Measurements from ENCODE around the gene PTPRZ1. TPM values are rescaled to one million over a fixed set of nuclear protein-coding genes. Genes with fewer than 3 reads are reported as not detected.

The PTPRZ1 gene
- polyA plus RNA-seq, 1 donor from 2014 or later: not detected

DNA sequence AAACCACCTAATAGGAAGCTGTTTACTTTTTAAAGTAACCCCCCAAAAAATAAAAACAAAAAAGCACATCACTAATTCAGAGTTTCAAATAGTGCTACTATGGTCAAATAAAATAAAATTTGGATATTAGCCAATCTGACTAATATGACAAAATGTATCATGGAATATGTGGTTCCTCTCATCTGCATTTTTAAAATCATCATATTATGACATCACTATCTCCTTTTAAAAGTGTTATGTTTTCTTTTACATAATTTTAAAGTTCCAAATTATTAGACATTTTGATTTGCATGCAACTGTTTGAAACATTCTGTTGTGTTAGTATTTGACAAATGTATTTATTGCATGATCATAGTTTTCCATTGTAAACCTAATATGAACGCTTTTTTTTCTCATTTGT, 160.7 kb downstream of the PTPRZ1 start:
- H3K27ac Mint-ChIP-seq: no peak overlapping the region
- no peaks in the 10 kb centered on the region for H3K27me3 Mint-ChIP-seq
- no peaks in the 10 kb centered on the region for H3K9me3 Mint-ChIP-seq
- H3K4me1 Mint-ChIP-seq: no peaks in the 10 kb centered on the region
- H3K36me3 Mint-ChIP-seq: no peaks in the 10 kb centered on the region
- H3K4me3 Mint-ChIP-seq: no peak overlapping the region

DNA sequence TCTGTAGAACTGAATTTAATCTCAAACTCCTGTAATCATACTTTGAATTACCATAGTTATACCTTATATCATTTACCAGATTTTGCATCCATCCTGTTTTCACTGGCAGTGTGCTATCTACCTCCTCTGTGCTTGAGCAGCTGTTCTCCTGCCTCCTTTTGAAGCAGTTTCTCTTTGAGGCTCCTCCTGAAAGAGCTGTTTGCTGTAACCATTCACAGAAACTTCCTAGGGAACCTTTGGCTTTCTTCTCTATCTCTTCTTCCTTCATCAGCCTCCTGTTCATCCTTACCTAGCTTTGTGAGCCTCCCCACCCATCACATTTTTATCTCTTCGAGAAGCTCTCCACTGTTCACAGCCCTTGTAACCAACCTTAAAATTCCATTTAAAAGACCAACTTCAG, 162.9 kb downstream of the PTPRZ1 start:
- Mint-ChIP-seq H3K9me3 (no peaks in the 10 kb centered on the region), H3K4me1 (no peaks in the 10 kb centered on the region), H3K27me3 (peaks cover 2% of the 10 kb centered on the region), H3K27ac (no peak overlapping the region), H3K36me3 (no peaks in the 10 kb centered on the region), H3K4me3 (no peak overlapping the region)

DNA sequence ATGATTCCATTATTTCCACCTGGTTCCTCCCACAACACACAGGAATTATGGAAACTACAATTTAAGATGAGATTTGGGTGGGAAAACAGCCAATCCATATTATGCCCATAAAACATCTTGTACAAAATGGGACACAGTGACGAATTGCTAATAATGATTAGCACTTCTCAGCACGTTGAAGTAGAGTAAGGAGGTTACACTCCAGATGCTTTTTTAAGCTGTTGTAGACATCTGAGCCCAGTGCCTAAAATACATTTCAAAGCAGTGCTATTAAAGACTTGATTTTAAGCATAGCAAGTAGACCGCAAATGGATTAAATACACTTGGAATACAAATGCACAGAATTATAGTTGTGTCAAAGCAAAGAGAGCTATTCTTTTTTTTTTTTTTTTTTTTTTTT, 165.2 kb downstream of the PTPRZ1 start:
- Mint-ChIP-seq H3K9me3 (peaks cover 0 to 6% (median 0%) of the 10 kb centered on the region in 3 donors), H3K4me1 (no peaks in the 10 kb centered on the region), H3K27me3 (peaks cover 2% of the 10 kb centered on the region), H3K27ac (no peak overlapping the region), H3K36me3 (no peaks in the 10 kb centered on the region), H3K4me3 (no peak overlapping the region)

DNA sequence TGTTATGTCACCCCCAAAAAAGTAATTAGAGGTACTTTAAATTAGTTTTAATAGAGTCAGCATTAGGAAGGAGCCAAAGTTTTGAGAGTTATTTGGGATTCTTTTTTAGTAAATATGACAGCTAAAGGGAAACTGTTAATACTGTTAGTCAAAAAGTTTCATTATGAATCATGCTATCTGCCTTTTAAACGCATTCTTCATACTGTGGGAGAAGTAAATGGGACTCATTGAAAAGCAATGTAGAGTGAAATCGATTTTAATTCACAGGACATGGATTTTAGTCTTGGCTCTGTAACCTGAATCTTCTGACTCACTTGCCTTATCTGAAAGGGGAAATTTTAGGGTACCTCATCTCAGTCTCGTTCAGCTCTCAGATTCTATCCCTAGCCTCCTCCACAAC, 165.9 kb downstream of the PTPRZ1 start:
- H3K27me3 Mint-ChIP-seq: peaks cover 2% of the 10 kb centered on the region
- H3K36me3 Mint-ChIP-seq: no peaks in the 10 kb centered on the region
- no peak overlapping the region for H3K27ac Mint-ChIP-seq
- H3K4me3 Mint-ChIP-seq: no peak overlapping the region
- no peaks in the 10 kb centered on the region for H3K4me1 Mint-ChIP-seq
- H3K9me3 Mint-ChIP-seq: peaks cover 0 to 6% (median 0%) of the 10 kb centered on the region in 3 donors

DNA sequence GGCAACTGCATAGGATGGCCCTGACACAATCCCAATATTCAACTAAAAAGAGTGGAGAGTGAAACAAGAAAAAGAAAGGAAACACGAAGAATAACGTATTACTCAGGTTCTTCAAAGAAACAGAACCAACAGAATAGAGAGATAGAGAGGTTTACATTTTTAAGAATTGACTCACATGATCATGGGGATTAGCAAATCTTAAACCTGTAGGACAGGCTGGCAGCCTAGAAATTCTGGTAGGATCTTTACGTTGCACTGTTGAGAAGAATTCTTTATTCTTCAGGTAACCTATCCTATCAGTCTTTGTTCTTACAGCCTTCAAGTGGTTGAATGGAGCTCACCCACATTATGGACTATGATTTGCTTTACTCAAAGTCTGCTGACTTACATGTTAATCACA, 167.2 kb downstream of the PTPRZ1 start:
- peaks cover 0 to 6% (median 0%) of the 10 kb centered on the region in 3 donors for H3K9me3 Mint-ChIP-seq
- H3K4me1 Mint-ChIP-seq: no peaks in the 10 kb centered on the region
- H3K27me3 Mint-ChIP-seq: peaks cover 2% of the 10 kb centered on the region
- H3K36me3 Mint-ChIP-seq: no peaks in the 10 kb centered on the region
- H3K27ac Mint-ChIP-seq: no peak overlapping the region
- H3K4me3 Mint-ChIP-seq: no peak overlapping the region

DNA sequence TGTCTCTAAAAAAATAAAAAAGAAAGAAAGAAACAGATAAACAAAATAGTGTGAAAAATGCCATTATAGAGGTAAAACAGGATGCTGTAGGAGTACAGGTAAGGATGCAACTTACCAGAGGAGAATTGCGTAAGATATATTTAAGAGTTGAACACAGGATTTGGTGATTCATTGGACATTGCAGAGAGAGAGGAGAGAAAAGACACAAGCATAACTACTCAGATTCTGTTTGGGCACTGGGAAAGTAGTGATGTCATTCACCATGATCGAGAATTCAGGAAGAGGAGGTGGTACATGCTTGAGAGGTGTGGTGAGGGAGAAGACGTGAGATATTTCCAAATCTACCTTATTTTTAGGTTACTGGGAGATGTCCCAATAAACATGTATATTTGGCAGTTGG, 173.4 kb downstream of the PTPRZ1 start:
- H3K36me3 Mint-ChIP-seq: no peaks in the 10 kb centered on the region
- H3K9me3 Mint-ChIP-seq: peaks cover 0 to 6% (median 0%) of the 10 kb centered on the region in 3 donors
- no peak overlapping the region for H3K27ac Mint-ChIP-seq
- peak overlapping the region in 1 of 4 donors; percentile 33 for H3K4me3 Mint-ChIP-seq
- no peaks in the 10 kb centered on the region for H3K27me3 Mint-ChIP-seq
- no peaks in the 10 kb centered on the region for H3K4me1 Mint-ChIP-seq

DNA sequence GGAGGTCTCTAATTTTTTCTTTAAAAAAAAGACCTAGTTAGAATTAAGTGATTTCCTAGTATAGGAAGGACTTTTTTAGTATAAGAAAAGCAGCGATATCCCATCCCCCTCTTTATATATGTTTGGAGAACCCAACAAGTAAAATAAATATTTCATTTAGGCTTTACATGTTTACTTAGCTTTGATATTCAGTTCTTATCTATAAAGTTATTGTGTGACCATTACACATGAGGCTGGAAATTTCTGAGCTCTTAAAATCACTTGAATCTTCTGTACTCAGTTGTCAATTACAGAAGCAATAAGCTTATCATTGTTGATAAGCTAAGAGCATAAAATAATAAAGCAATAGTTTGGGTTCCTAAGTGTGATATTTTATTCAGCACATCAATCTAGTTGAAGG, 181.4 kb downstream of the PTPRZ1 start:
- H3K4me1 Mint-ChIP-seq: peaks cover 0 to 4% (median 3%) of the 10 kb centered on the region in 3 donors
- peaks cover 2% of the 10 kb centered on the region for H3K36me3 Mint-ChIP-seq
- H3K4me3 Mint-ChIP-seq: no peak overlapping the region
- H3K27me3 Mint-ChIP-seq: no peaks in the 10 kb centered on the region
- H3K27ac Mint-ChIP-seq: no peak overlapping the region
- no peaks in the 10 kb centered on the region for H3K9me3 Mint-ChIP-seq

DNA sequence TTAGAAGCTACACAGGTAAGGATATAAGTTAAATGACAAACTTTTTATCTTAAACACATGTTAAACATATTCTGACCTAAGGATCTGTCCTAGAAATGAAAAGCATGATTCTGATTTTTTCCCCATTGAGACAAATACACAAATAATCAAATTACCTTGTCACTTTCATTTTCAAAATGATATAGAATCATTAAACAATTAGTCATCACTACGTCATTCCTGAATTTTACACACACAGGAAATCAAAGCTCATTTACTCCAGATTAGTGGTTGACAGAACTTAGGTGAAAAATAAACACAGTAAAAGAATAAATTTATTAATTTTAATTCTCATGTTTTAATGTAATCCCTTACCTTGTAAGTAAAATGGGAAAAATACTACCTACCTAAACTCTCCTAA, 182.1 kb downstream of the PTPRZ1 start:
- peaks cover 2% of the 10 kb centered on the region for H3K36me3 Mint-ChIP-seq
- no peak overlapping the region for H3K4me3 Mint-ChIP-seq
- H3K4me1 Mint-ChIP-seq: peaks cover 0 to 4% (median 3%) of the 10 kb centered on the region in 3 donors
- no peaks in the 10 kb centered on the region for H3K27me3 Mint-ChIP-seq
- H3K9me3 Mint-ChIP-seq: no peaks in the 10 kb centered on the region
- H3K27ac Mint-ChIP-seq: no peak overlapping the region

DNA sequence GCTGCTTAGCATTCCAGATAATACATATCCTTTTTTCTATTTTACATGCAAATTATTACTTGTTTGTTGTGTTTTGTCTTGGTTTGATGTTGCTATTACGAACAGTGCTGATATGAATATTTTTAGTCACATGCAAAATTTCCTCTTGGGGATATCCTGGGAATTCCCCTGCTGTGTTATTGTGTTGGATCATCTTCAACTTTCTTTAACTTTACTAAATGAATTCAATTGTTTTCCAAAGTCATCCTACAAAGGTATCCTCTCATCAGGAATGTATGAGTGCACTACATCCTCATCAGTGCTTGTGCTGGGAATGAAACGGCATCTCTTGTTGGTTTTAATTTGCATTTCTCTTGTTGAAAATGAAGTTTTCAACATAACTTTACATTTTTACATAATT, 184.0 kb downstream of the PTPRZ1 start:
- Mint-ChIP-seq H3K36me3 (peaks cover 2% of the 10 kb centered on the region), H3K27ac (no peak overlapping the region), H3K27me3 (no peaks in the 10 kb centered on the region), H3K9me3 (no peaks in the 10 kb centered on the region), H3K4me1 (peaks cover 0 to 4% (median 3%) of the 10 kb centered on the region in 3 donors), H3K4me3 (no peak overlapping the region)

DNA sequence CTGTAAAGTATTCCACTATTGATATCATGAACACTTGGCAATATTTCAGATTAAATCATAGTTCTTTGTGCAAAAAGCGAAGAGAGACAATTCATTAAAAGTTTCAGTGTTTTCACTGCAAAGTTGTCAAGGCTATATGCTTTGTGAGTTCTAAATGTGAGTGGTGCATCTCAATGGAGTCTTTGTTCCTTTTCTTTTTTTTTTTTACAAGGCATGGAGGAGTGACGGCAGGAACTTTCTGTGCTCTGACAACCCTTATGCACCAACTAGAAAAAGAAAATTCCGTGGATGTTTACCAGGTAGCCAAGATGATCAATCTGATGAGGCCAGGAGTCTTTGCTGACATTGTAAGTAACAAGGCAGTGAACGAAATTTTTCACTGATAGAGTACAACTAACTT, 186.6 kb downstream of the PTPRZ1 start:
- Mint-ChIP-seq H3K27me3 (no peaks in the 10 kb centered on the region), H3K4me3 (no peak overlapping the region), H3K27ac (no peak overlapping the region), H3K9me3 (no peaks in the 10 kb centered on the region), H3K36me3 (no peaks in the 10 kb centered on the region), H3K4me1 (peaks cover 0 to 4% (median 3%) of the 10 kb centered on the region in 3 donors)

DNA sequence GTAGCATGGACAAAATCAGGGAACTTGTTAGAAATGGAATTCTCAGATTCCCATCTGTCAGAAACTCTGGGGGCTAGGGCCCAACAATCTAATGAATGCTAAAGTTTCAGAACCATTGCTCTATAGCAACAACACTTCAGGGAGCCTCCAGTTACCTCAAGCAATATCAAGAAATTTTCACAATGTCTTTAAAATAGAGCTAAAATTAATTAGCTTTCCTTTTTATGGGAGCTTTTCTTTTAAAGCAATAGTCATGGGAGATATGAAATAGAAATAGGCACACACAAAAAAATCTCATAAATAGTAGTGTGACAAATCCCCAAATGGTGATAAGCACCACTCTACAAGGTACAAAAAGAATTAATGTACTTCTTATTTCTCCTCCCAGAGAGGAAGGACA, 190.2 kb downstream of the PTPRZ1 start:
- no peaks in the 10 kb centered on the region for H3K27me3 Mint-ChIP-seq
- H3K4me3 Mint-ChIP-seq: no peak overlapping the region
- H3K36me3 Mint-ChIP-seq: no peaks in the 10 kb centered on the region
- no peak overlapping the region for H3K27ac Mint-ChIP-seq
- no peaks in the 10 kb centered on the region for H3K9me3 Mint-ChIP-seq
- H3K4me1 Mint-ChIP-seq: no peaks in the 10 kb centered on the region

DNA sequence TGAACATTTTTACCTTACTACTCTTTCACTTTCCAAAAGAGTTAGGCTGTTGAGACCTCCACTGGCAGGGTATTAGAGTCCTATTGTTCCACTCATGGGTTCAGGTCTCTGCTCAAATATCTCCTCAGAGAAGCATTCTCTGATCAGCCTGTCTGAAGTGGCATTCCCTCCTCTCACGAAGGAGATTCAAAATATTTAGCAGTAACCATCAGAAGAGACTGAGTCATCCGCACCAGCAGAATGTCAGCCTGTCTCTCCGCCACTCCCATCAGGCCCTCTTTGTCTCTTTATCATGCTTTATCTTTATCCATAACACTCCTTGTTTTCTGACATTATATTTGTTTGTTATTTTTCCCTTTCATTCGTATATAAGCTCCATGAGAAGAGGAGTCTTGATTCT, 192.0 kb downstream of the PTPRZ1 start:
- Mint-ChIP-seq H3K4me3 (no peak overlapping the region), H3K27ac (peak overlapping the region in 1 of 3 donors; percentile 3), H3K36me3 (no peaks in the 10 kb centered on the region), H3K27me3 (no peaks in the 10 kb centered on the region), H3K9me3 (no peaks in the 10 kb centered on the region), H3K4me1 (no peaks in the 10 kb centered on the region)

DNA sequence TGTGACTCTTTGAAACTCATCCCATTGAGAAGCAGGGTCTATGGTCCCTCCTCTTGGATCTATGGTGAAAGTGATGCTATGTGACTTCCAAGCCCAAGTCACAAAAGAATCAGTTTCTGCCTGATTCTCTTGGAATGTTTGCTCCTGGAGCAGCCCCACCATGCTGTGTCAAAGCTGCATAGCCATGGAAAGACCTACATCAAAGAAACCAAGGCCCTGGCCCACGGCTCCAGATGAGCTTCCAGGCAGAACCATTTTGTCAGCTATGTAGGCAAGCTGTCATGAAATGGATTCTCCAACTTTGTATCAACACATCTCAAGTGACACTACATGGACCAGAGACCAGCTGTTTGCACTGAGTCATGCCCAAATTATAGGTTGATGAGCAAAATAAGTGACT, 194.1 kb downstream of the PTPRZ1 start:
- Mint-ChIP-seq H3K4me3 (no peak overlapping the region), H3K4me1 (no peaks in the 10 kb centered on the region), H3K9me3 (no peaks in the 10 kb centered on the region), H3K36me3 (no peaks in the 10 kb centered on the region), H3K27me3 (no peaks in the 10 kb centered on the region), H3K27ac (no peak overlapping the region)

DNA sequence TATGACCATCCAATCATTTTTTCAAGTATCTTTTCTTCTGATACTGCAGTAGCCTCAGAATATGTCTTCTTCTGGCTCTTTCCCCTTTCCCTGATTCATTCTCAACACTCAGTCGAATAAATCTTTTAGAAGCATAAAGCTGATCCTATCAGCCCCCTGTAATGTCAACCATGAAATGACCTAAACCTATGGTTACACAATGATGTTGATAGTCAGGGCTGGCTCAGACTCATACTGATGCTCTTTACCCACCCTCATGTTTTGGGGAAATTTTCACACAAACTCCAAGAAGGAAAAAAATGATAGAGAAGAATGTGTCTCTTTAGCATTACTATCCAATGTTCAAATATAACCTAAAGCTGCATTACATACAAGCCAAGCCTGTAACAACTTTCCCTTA, 195.1 kb downstream of the PTPRZ1 start:
- no peaks in the 10 kb centered on the region for H3K4me1 Mint-ChIP-seq
- no peaks in the 10 kb centered on the region for H3K36me3 Mint-ChIP-seq
- H3K4me3 Mint-ChIP-seq: no peak overlapping the region
- no peaks in the 10 kb centered on the region for H3K27me3 Mint-ChIP-seq
- H3K9me3 Mint-ChIP-seq: no peaks in the 10 kb centered on the region
- no peak overlapping the region for H3K27ac Mint-ChIP-seq

DNA sequence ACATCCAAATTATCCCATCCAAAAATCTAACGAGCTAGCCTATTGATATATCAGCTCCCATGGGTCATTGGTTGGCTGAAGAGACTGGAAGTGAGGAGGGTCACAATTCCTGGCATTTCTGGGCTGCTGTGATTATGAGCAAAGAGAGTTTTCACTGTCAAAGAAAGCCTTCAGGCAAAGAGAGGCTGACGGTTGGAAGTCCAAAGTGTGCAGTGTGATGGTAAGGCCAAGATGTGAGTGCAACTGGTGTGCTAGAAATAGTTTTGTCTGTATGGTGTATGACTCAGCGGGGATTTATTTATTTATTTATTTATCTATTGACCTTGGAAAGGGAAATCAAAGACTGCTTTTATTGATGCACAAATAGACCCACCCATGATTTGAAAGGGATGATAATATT, 196.0 kb downstream of the PTPRZ1 start:
- H3K4me1 Mint-ChIP-seq: no peaks in the 10 kb centered on the region
- no peaks in the 10 kb centered on the region for H3K36me3 Mint-ChIP-seq
- H3K27me3 Mint-ChIP-seq: no peaks in the 10 kb centered on the region
- no peaks in the 10 kb centered on the region for H3K9me3 Mint-ChIP-seq
- H3K27ac Mint-ChIP-seq: no peak overlapping the region
- H3K4me3 Mint-ChIP-seq: no peak overlapping the region

DNA sequence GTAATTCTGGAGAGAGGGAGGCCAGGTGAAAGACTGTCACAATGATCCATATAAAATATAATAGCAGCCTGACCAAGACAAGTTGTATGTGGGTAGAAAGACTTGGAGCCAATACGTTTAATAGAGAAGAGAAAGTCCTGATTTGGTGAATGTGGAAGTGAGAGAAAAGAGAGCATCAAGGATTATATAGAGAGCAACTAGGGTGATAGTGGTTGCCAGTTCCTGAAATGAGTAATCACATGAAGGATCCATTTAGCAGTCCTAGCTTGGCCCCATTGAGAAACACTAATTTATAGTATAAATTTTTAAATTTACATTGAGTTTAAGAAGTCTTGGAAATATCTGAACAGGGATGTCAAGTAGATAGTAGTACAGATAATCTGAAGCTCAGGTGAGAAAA, 197.1 kb downstream of the PTPRZ1 start:
- Mint-ChIP-seq H3K36me3 (no peaks in the 10 kb centered on the region), H3K4me1 (no peaks in the 10 kb centered on the region)

DNA sequence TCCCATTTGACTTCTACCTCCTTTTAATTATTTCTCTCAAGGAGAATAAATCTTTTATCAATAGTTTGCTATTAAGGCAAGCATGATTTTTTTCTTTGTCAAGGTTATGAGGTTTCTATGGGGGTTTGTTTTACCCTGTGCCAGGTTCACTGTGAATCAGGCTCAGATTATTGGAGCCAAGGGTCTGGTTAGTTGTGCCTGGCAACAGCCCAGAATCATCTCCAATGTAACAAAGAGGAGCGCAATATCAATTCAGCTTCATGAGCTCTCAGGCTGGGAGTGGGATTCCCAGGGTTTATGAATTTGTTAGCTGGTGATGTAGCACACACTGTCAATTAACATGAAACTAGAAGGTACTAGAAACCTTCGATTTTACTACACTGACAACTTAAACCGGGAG, 197.9 kb downstream of the PTPRZ1 start:
- Mint-ChIP-seq H3K27me3 (no peaks in the 10 kb centered on the region), H3K4me3 (no peak overlapping the region), H3K27ac (no peak overlapping the region), H3K36me3 (peaks cover 3% of the 10 kb centered on the region), H3K4me1 (no peaks in the 10 kb centered on the region), H3K9me3 (peaks cover 0 to 3% (median 0%) of the 10 kb centered on the region in 3 donors)

More for the DNA sequence above, 197.1 kb downstream of the PTPRZ1 start:
- no peaks in the 10 kb centered on the region for H3K27me3 Mint-ChIP-seq
- no peaks in the 10 kb centered on the region for H3K9me3 Mint-ChIP-seq
- H3K4me3 Mint-ChIP-seq: no peak overlapping the region
- H3K27ac Mint-ChIP-seq: no peak overlapping the region

Data from IgD-negative memory B cell (primary cell).